ENCODE data around the gene SAMD7.

DNA sequence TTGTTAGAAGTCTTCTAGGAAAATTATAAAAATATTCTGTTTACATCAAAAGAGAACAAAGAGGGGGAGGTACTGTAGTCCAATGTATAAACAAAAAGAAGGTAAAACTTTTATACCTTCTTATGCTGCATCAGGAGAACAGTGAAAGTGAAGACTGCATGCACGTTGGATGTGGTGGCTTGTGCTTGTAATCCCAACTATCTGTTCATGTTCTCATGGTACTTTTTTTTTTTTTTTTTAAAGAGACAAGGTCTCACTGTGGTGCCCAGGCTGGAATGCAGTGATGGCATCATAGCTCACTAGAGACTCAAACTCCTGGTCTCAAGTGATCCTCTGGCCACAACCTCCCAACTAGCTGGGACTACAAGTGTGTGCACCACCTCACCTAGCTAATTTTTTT lies 59.5 kb downstream of the SAMD7 start:
- TF ChIP-seq CTCF (conservative IDR thresholded peaks at IDR 0.05; ENCODE audit: low read length): no peak
- TF ChIP-seq EZH2phosphoT487 (IDR thresholded peaks at IDR 0.05; ENCODE audit: borderline replicate concordance, low read depth, low read length): no peak

Measured in OCI-LY7 (cell line).